Keratinocyte (primary cell): Measurements from ENCODE around the gene VCX2. TPM values are rescaled to one million over a fixed set of nuclear protein-coding genes. Genes with fewer than 3 reads are reported as not detected.

Source experiments
- polyA plus RNA-seq, 5 experiments: library from polyadenylated mRNA; depleted of rRNA in 3 of 5; stranded (reverse) in 3 of 5; stranded (forward) in 1 of 5; unstranded in 1 of 5; fragments of >200 nt; gene quantifications; 1 replicate in 1 of 5; 2 replicates in 3 of 5; 3 replicates in 1 of 5; pipeline versions ENCODE4 v1.2.1 to v1.2.3, GENCODE V29; 2011 to 2012; ENCODE audit warnings: missing spikeins in 2 of 5, low read depth in 1 of 5, low replicate concordance in 1 of 5
- small RNA-seq, 3 experiments: library from RNA; depleted of rRNA; stranded (forward); fragments of <200 nt; gene quantifications; one replicate each; pipeline ENCODE3, GENCODE V24; 2012; ENCODE audit warnings: low read depth in 3 of 3, low replicate concordance in 1 of 3; ENCODE audit not compliant: insufficient read length in 3 of 3

Gene VCX2
- polyA plus RNA-seq, 1 donor (not counting 4 experiments of a cell fraction or from before 2014, with no cell fraction given) = not detected

Small RNA genes within 50 kb of the gene (small RNA-seq; reads per million reads assigned to genes)
- 13.9 to 938 (median 609) reads per million in 3 experiments for gene MIR651

Other genes starting within 250 kb of the VCX2 start
- gene PNPLA4, start 243.9 kb downstream of the VCX2 start, polyA plus RNA-seq = 34.5 to 39.6 TPM (median 35.9 TPM) in 3 replicates